HEK293 (cell line): ENCODE data around the gene LPCAT4.
A peak's percentile ranks its signal among the peaks of the same experiment; 100 is the strongest.

ENCODE experiments used
- CTCF ChIA-PET: fragments of 350-600 bp; formaldehyde crosslinking; extraction: SDS; loops from one replicate; lab custom pipeline; 2021; ENCODE audit warnings: antibody characterized with exemption; lab: Yijun Ruan, JAX
- POLR2A ChIA-PET: fragments of 300-600 bp; formaldehyde crosslinking; extraction: SDS; loops from one replicate; lab custom pipeline; 2020; ENCODE audit warnings: antibody characterized with exemption, inconsistent platforms; lab: Yijun Ruan, JAX
- H3K27ac ChIP-seq: fragments of 200-500 bp; sonication (Bioruptor generic); 2 replicates; pipeline ENCODE4 v1.5.1; 2014; ENCODE audit warnings: low read depth, low read length, control low read depth, inconsistent platforms; ENCODE audit errors: extremely low read depth
- H3K36me3 ChIP-seq, 2 experiments: fragments of 200-500 bp in 1 of 2; sonication (Bioruptor generic) in 1 of 2; 1 replicate in 1 of 2; 2 replicates in 1 of 2; pipeline ENCODE4 v1.5.1; 2014 to 2017; ENCODE audit warnings: inconsistent platforms in 2 of 2, low read length in 2 of 2; ENCODE audit not compliant: control insufficient read depth in 2 of 2, insufficient read depth in 1 of 2
- H3K4me1 ChIP-seq: fragments of 200-500 bp; sonication (Bioruptor generic); 2 replicates; pipeline ENCODE4 v1.5.1; 2014; ENCODE audit warnings: mild to moderate bottlenecking, low read length, inconsistent platforms; ENCODE audit not compliant: control insufficient read depth, insufficient read depth
- H3K4me3 ChIP-seq: 2 replicates; pipeline ENCODE4 v1.5.1; 2011; ENCODE audit warnings: low read depth, mild to moderate bottlenecking, control low read depth, low read length, moderate library complexity
- H3K9me3 ChIP-seq: fragments of 200-500 bp; sonication (Bioruptor generic); 2 replicates; pipeline ENCODE4 v1.5.1; 2014; ENCODE audit warnings: low read depth, low read length, inconsistent platforms; ENCODE audit not compliant: control insufficient read depth, insufficient read depth
- ELK4 ChIP-seq: IDR thresholded peaks from 2 replicates; pipeline ENCODE4 v1.6.1; 2011; ENCODE audit warnings: mild to moderate bottlenecking, low read depth, low read length, borderline replicate concordance
- FEZF1 ChIP-seq: fragments of 450-650 bp; formaldehyde crosslinking; IDR thresholded peaks from 2 replicates; pipeline ENCODE4 v1.5.1; 2016; ENCODE audit warnings: missing biosample characterization, missing genetic modification characterization
- HOXC10 ChIP-seq: sonication (generic); formaldehyde crosslinking; IDR thresholded peaks from 2 replicates; pipeline ENCODE4 v1.8.1; 2023; ENCODE audit warnings: mild to moderate bottlenecking, missing genetic modification reagents
- KLF17 ChIP-seq: fragments of 450-650 bp; formaldehyde crosslinking; IDR thresholded peaks from 2 replicates; pipeline ENCODE4 v1.5.1; 2016; ENCODE audit warnings: missing biosample characterization, missing genetic modification characterization
- MEIS1 ChIP-seq: sonication (generic); formaldehyde crosslinking; IDR thresholded peaks from 2 replicates; pipeline ENCODE4 v1.8.1; 2022; ENCODE audit warnings: missing genetic modification reagents, mild to moderate bottlenecking, borderline replicate concordance
- MYNN ChIP-seq: fragments of 450-650 bp; formaldehyde crosslinking; IDR thresholded peaks from 2 replicates; pipeline ENCODE4 v1.5.1; 2016; ENCODE audit warnings: missing biosample characterization, missing genetic modification characterization, borderline replicate concordance
- WT1 ChIP-seq: fragments of 450-650 bp; formaldehyde crosslinking; IDR thresholded peaks from 2 replicates; pipeline ENCODE4 v1.5.1; 2016; ENCODE audit warnings: missing biosample characterization, missing genetic modification characterization
- YY1 ChIP-seq: fragments of 450-650 bp; formaldehyde crosslinking; IDR thresholded peaks from 2 replicates; pipeline ENCODE4 v1.5.1; 2018; ENCODE audit warnings: missing biosample characterization, missing genetic modification characterization
- ZBTB1 ChIP-seq: fragments of 450-650 bp; formaldehyde crosslinking; IDR thresholded peaks from 2 replicates; pipeline ENCODE4 v1.5.1; 2016; ENCODE audit warnings: missing biosample characterization, missing genetic modification characterization
- ZBTB17 ChIP-seq: fragments of 450-650 bp; formaldehyde crosslinking; IDR thresholded peaks from 2 replicates; pipeline ENCODE4 v1.5.1; 2016; ENCODE audit warnings: missing biosample characterization, missing genetic modification characterization
- ZBTB26 ChIP-seq: fragments of 450-650 bp; formaldehyde crosslinking; optimal IDR thresholded peaks from 2 replicates; pipeline ENCODE3; 2016; ENCODE audit warnings: missing biosample characterization, mild to moderate bottlenecking, missing genetic modification characterization
- ZBTB6 ChIP-seq: fragments of 450-650 bp; formaldehyde crosslinking; IDR thresholded peaks from 2 replicates; pipeline ENCODE4 v1.5.1; 2017; ENCODE audit warnings: missing biosample characterization, missing genetic modification characterization
- ZNF114 ChIP-seq: fragments of 450-650 bp; formaldehyde crosslinking; IDR thresholded peaks from 2 replicates; pipeline ENCODE4 v1.5.0; 2017; ENCODE audit warnings: missing biosample characterization, missing genetic modification characterization
- ZNF157 ChIP-seq: fragments of 450-650 bp; formaldehyde crosslinking; IDR thresholded peaks from 2 replicates; pipeline ENCODE4 v1.5.1; 2016; ENCODE audit warnings: missing biosample characterization, missing genetic modification characterization
- ZNF184 ChIP-seq: fragments of 450-650 bp; IDR thresholded peaks from 2 replicates; pipeline ENCODE4 v1.5.1; 2018; ENCODE audit warnings: missing biosample characterization, mild to moderate bottlenecking, missing genetic modification characterization
- ZNF211 ChIP-seq: fragments of 450-650 bp; formaldehyde crosslinking; IDR thresholded peaks from 2 replicates; pipeline ENCODE4 v1.5.1; 2016; ENCODE audit warnings: low read depth, missing biosample characterization, missing genetic modification characterization
- ZNF24 ChIP-seq: fragments of 450-650 bp; formaldehyde crosslinking; IDR thresholded peaks from 2 replicates; pipeline ENCODE4 v1.5.1; 2016; ENCODE audit warnings: missing biosample characterization, missing genetic modification characterization
- ZNF341 ChIP-seq: fragments of 450-650 bp; formaldehyde crosslinking; IDR thresholded peaks from 2 replicates; pipeline ENCODE4; 2016; ENCODE audit warnings: low read depth, missing biosample characterization, missing genetic modification characterization
- ZNF350 ChIP-seq: fragments of 450-650 bp; formaldehyde crosslinking; IDR thresholded peaks from 2 replicates; pipeline ENCODE4 v1.5.0; 2017; ENCODE audit warnings: missing biosample characterization, mild to moderate bottlenecking, missing genetic modification characterization
- ZNF37A ChIP-seq: fragments of 450-650 bp; IDR thresholded peaks from 2 replicates; pipeline ENCODE4 v1.5.1; 2018; ENCODE audit warnings: missing biosample characterization, missing genetic modification characterization
- ZNF398 ChIP-seq: fragments of 450-650 bp; formaldehyde crosslinking; IDR thresholded peaks from 2 replicates; pipeline ENCODE4 v1.5.1; 2017; ENCODE audit warnings: missing biosample characterization, missing genetic modification characterization
- ZNF514 ChIP-seq: fragments of 450-650 bp; formaldehyde crosslinking; IDR thresholded peaks from 2 replicates; pipeline ENCODE4 v1.5.1; 2016; ENCODE audit warnings: missing biosample characterization, missing genetic modification characterization
- ZNF530 ChIP-seq: fragments of 450-650 bp; formaldehyde crosslinking; IDR thresholded peaks from 2 replicates; pipeline ENCODE4 v1.5.1; 2016; ENCODE audit warnings: low read depth, missing biosample characterization, missing genetic modification characterization
- ZNF548 ChIP-seq: fragments of 450-650 bp; formaldehyde crosslinking; IDR thresholded peaks from 2 replicates; pipeline ENCODE4 v1.5.1; 2016; ENCODE audit warnings: missing biosample characterization, missing genetic modification characterization
- ZNF658 ChIP-seq: fragments of 450-650 bp; formaldehyde crosslinking; IDR thresholded peaks from 2 replicates; pipeline ENCODE4; 2016; ENCODE audit warnings: missing biosample characterization, missing genetic modification characterization
- ZNF670 ChIP-seq: fragments of 450-650 bp; formaldehyde crosslinking; IDR thresholded peaks from 2 replicates; pipeline ENCODE4 v1.5.1; 2016; ENCODE audit warnings: missing biosample characterization, missing genetic modification characterization, low read depth
- ZNF701 ChIP-seq: fragments of 450-650 bp; formaldehyde crosslinking; IDR thresholded peaks from 2 replicates; pipeline ENCODE4 v1.5.1; 2016; ENCODE audit warnings: missing biosample characterization, missing genetic modification characterization
- ZSCAN18 ChIP-seq: fragments of 450-650 bp; formaldehyde crosslinking; IDR thresholded peaks from 2 replicates; pipeline ENCODE4 v1.5.1; 2016; ENCODE audit warnings: missing biosample characterization, missing genetic modification characterization

Gene LPCAT4

GRCh38 chr15:34366271-34367065, 528 bp downstream of the LPCAT4 start:
- Histone ChIP-seq H3K9me3 (no peaks in the 10 kb centered on the region), H3K4me3 (peak overlapping the region; percentile 56), H3K27ac (peak overlapping the region; percentile 64; the same call in 1 of the 2 replicates), H3K36me3 (peaks cover 0 to 20% of the 10 kb centered on the region in 2 experiments; a peak in 1 of 3 replicates), H3K4me1 (no peaks in the 10 kb centered on the region; the same call in 1 of the 2 replicates)
- CTCF ChIA-PET, result interaction anchor here (0.7 to 2.4 kb wide), 7 partner anchors 8 to 305 kb away, joined by 3 to 15 read pairs (median 6); partner anchors contain the start of genes KATNBL1, NOP10 and NUTM1
- POLR2A ChIA-PET, result interaction anchor here (0.9 to 2.2 kb wide), 7 partner anchors 8 to 265 kb away, joined by 3 to 14 read pairs (median 5); partner anchors contain the start of genes EMC7, NOP10, NUTM1 and PGBD4
- TF ChIP-seq ZNF184 (tag by site-specific recombination), result no peak
- TF ChIP-seq ZSCAN18 (tag by site-specific recombination), result no peak
- no peak for TF ChIP-seq ZNF211
- TF ChIP-seq MEIS1 (CRISPR knock-in tag), result no peak
- TF ChIP-seq ZBTB1, result no peak
- peak; percentile 40; the same call in 1 of the 2 replicates for TF ChIP-seq KLF17 (tag by site-specific recombination)
- TF ChIP-seq ZNF530 (tag by site-specific recombination), result no peak
- TF ChIP-seq ZNF398 (tag by site-specific recombination), result peak; percentile 99
- TF ChIP-seq HOXC10, result no peak
- no peak for TF ChIP-seq ZNF514 (tag by site-specific recombination)
- TF ChIP-seq ZNF548 (tag by site-specific recombination), result no peak
- no peak for TF ChIP-seq ELK4
- no peak for TF ChIP-seq YY1
- no peak for TF ChIP-seq ZNF37A (tag by site-specific recombination)
- TF ChIP-seq ZNF670 (tag by site-specific recombination), result no peak
- no peak for TF ChIP-seq ZBTB6 (tag by site-specific recombination)
- TF ChIP-seq ZNF157 (tag by site-specific recombination), result no peak
- peak; percentile 88 for TF ChIP-seq WT1 (tag by site-specific recombination)
- TF ChIP-seq MYNN (tag by site-specific recombination), result no peak
- no peak for TF ChIP-seq ZNF701
- TF ChIP-seq ZBTB17 (tag by site-specific recombination), result no peak
- no peak for TF ChIP-seq ZNF114
- no peak for TF ChIP-seq FEZF1 (tag by site-specific recombination)
- peak; percentile 62 for TF ChIP-seq ZNF341 (tag by site-specific recombination)
- TF ChIP-seq ZBTB26 (tag by site-specific recombination), result peak; percentile 10
- TF ChIP-seq ZNF658 (tag by site-specific recombination), result no peak
- no peak for TF ChIP-seq ZNF24 (tag by site-specific recombination)
- TF ChIP-seq ZNF350 (tag by site-specific recombination), result no peak
